Gastroesophageal sphincter (tissue), 3 donors: Measurements from ENCODE around the gene CKS1B.

Experiments
- EP300 ChIP-seq: sonication (generic); formaldehyde crosslinking; IDR thresholded peaks from one replicate; pipeline ENCODE4 v1.6.1; 2017; ENCODE audit warnings: antibody characterized with exemption, mild to moderate bottlenecking
- POLR2A ChIP-seq, 2 donors: fragments of 450-650 bp; IDR thresholded peaks; one replicate each; pipeline ENCODE4 v1.6.1; 2017; ENCODE audit warnings: antibody characterized with exemption in 2 of 2, mild to moderate bottlenecking in 2 of 2, moderate library complexity in 1 of 2
- POLR2AphosphoS5 ChIP-seq: sonication (generic); formaldehyde crosslinking; IDR thresholded peaks from one replicate; pipeline ENCODE4 v1.6.1; 2017; ENCODE audit warnings: antibody characterized with exemption
- TF ChIP-seq, protein P1 (sequence below), 4 experiments: fragments of 200-600 bp in 2 of 4; fragments of 450-650 bp in 2 of 4; sonication (generic) in 1 of 4; IDR thresholded peaks; one replicate each; pipeline ENCODE4 v1.5.1; 2017 to 2019; ENCODE audit warnings: antibody characterized with exemption in 4 of 4, mild to moderate bottlenecking in 2 of 4, moderate library complexity in 2 of 4

DNA sequence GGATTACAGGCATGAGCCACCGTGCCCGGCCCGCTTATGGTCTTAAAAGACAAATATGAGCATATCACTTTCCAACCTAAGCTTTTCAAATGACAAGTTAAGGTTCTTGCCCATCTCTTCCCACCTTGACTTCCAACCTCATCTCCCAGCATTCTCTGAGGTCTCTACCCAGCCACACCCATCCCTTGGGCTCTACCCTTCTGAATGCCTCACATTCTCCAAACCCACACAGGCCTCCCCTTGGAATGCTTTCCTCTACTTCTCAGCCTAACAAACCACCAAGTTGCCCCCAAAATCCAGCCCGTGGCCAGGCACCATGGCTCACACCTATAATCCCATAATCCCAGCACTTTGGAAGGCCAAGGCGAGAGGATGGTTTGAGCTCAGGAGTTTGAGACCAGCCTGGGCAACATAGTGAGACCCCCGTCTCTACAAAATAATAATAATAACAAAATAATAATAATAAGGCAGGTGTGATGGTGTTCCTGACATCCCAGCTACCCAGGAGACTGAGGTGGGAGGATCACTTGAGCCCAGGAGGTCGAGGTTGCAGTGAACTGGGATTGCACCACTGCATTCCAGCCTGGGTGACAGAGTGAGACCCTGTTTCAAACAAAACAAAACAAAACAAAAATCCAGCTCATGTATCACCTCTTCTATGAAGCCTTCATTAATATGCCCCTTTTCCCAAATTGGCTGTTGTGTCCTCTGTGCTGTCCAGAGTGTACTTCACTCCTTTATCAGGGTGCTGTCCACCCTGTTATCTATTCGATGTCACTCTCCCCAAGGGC is 47.9 kb downstream of the CKS1B start:
- TF ChIP-seq EP300 = no peak
- TF ChIP-seq, protein P1, sequence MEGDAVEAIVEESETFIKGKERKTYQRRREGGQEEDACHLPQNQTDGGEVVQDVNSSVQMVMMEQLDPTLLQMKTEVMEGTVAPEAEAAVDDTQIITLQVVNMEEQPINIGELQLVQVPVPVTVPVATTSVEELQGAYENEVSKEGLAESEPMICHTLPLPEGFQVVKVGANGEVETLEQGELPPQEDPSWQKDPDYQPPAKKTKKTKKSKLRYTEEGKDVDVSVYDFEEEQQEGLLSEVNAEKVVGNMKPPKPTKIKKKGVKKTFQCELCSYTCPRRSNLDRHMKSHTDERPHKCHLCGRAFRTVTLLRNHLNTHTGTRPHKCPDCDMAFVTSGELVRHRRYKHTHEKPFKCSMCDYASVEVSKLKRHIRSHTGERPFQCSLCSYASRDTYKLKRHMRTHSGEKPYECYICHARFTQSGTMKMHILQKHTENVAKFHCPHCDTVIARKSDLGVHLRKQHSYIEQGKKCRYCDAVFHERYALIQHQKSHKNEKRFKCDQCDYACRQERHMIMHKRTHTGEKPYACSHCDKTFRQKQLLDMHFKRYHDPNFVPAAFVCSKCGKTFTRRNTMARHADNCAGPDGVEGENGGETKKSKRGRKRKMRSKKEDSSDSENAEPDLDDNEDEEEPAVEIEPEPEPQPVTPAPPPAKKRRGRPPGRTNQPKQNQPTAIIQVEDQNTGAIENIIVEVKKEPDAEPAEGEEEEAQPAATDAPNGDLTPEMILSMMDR (IDR thresholded peaks at IDR 0.05) = no peak
- TF ChIP-seq POLR2AphosphoS5 = no peak
- TF ChIP-seq POLR2A (IDR thresholded peaks at IDR 0.05) = no peak
